ENCODE results near the gene ANKRD65. TPM values are rescaled to one million over a fixed set of nuclear protein-coding genes. Genes with fewer than 3 reads are reported as not detected.

Gene ANKRD65
- total RNA-seq, 2 experiments from 2014 or later: not detected

Other genes with a start within 250 kb of the ANKRD65 start
- gene TTLL10, start 247.4 kb downstream of the ANKRD65 start, total RNA-seq: not detected
- 100 to 1,000 TPM; 375 to 387 TPM for gene TNFRSF18, start 214.7 kb downstream of the ANKRD65 start, total RNA-seq
- 1,000 to 10,000 TPM; 1,003 to 1,005 TPM for gene TNFRSF4, start 207.1 kb downstream of the ANKRD65 start, total RNA-seq
- 100 to 1,000 TPM; 302 to 305 TPM for gene SDF4, start 189.3 kb downstream of the ANKRD65 start, total RNA-seq
- gene B3GALT6, start 189.0 kb downstream of the ANKRD65 start, total RNA-seq: 10 to 100 TPM; 14.6 to 15.5 TPM
- gene C1QTNF12, start 174.6 kb downstream of the ANKRD65 start, total RNA-seq: 1 to 10 TPM; 3.8 to 4.2 TPM
- gene UBE2J2, start 147.4 kb downstream of the ANKRD65 start, total RNA-seq: 10 to 100 TPM; 58.7 to 61.6 TPM
- gene SCNN1D, start 140.8 kb downstream of the ANKRD65 start, total RNA-seq: 1 to 10 TPM; 4.9 to 7.2 TPM
- 10 to 100 TPM; 31.8 to 32.0 TPM for gene ACAP3, start 113.3 kb downstream of the ANKRD65 start, total RNA-seq
- 10 to 100 TPM; 19.7 to 23.1 TPM for gene PUSL1, start 112.7 kb downstream of the ANKRD65 start, total RNA-seq
- gene INTS11, start 96.6 kb downstream of the ANKRD65 start, total RNA-seq: 100 to 1,000 TPM; 107 to 120 TPM
- gene CPTP, start 96.5 kb downstream of the ANKRD65 start, total RNA-seq: 10 to 100 TPM; 12.1 to 13.1 TPM
- under 1 TPM in 1 of 2 experiments, not detected in 1; 0.10 TPM for gene TAS1R3, start 90.0 kb downstream of the ANKRD65 start, total RNA-seq
- gene DVL1, start 71.9 kb downstream of the ANKRD65 start, total RNA-seq: 10 to 100 TPM; 37.6 to 38.6 TPM
- gene MXRA8, start 62.7 kb downstream of the ANKRD65 start, total RNA-seq: under 1 TPM in 1 of 2 experiments, not detected in 1; 0.19 TPM
- gene AURKAIP1, start 46.1 kb downstream of the ANKRD65 start, total RNA-seq: 100 to 1,000 TPM; 124 to 131 TPM
- gene CCNL2, start 21.9 kb downstream of the ANKRD65 start, total RNA-seq: 100 to 1,000 TPM in 1 of 2 experiments, 10 to 100 TPM in 1; 96.0 to 108 TPM
- 100 to 1,000 TPM; 122 to 123 TPM for gene MRPL20, start 14.0 kb downstream of the ANKRD65 start, total RNA-seq
- under 1 TPM; 0.69 to 0.92 TPM for gene VWA1, start 14.4 kb upstream of the ANKRD65 start, total RNA-seq
- 1 to 10 TPM; 1.2 to 1.7 TPM for gene ATAD3C, start 28.4 kb upstream of the ANKRD65 start, total RNA-seq
- gene ATAD3B, start 50.5 kb upstream of the ANKRD65 start, total RNA-seq: 10 to 100 TPM; 35.4 to 36.3 TPM
- 10 to 100 TPM; 45.7 to 46.7 TPM for gene ATAD3A, start 90.9 kb upstream of the ANKRD65 start, total RNA-seq
- gene TMEM240, start 119.3 kb upstream of the ANKRD65 start, total RNA-seq: under 1 TPM in 1 of 2 experiments, not detected in 1; 0.29 TPM
- 100 to 1,000 TPM; 106 to 107 TPM for gene SSU72, start 153.6 kb upstream of the ANKRD65 start, total RNA-seq
- gene FNDC10, start 178.9 kb upstream of the ANKRD65 start, total RNA-seq: 1 to 10 TPM; 1.5 to 1.6 TPM
- gene MIB2, start 194.2 kb upstream of the ANKRD65 start, total RNA-seq: 10 to 100 TPM; 31.1 to 36.1 TPM
- gene MMP23B, start 210.9 kb upstream of the ANKRD65 start, total RNA-seq: 1 to 10 TPM in 1 of 2 experiments, under 1 TPM in 1; 0.61 to 1.1 TPM
- gene CDK11B, start 237.7 kb upstream of the ANKRD65 start, total RNA-seq: 10 to 100 TPM; 32.4 to 36.9 TPM